HG03565 (cell line): ENCODE data around the gene RPH3AL.

Source experiments
- ATAC-seq: cut with Tn5 transposase; IDR thresholded peaks from one replicate; pipeline ENCODE4 v1.9.1; 2021; ENCODE audit warnings: mild to moderate bottlenecking, moderate library complexity; ENCODE audit not compliant: unreplicated experiment

RPH3AL gene

DNA sequence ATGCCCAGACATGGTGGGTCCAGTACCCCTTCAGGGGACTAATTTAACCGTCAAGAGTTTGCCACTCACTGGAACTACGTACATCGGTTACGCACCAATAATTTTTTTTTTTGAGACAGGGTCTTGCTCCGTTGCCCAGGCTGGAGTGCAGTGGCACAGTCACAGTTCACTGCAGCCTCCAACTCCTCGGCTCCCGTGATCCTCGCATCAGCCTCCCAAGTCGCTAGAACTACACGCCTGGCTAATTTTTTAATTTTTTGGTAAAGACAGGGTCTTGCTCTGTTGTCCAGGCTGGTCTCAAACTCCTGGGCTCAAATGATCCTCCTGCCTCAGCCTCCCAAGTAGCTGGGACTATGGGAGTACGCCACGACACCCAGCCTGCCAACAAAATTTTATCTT, 15.6 kb downstream of the RPH3AL start:
- ATAC-seq: no peak

DNA sequence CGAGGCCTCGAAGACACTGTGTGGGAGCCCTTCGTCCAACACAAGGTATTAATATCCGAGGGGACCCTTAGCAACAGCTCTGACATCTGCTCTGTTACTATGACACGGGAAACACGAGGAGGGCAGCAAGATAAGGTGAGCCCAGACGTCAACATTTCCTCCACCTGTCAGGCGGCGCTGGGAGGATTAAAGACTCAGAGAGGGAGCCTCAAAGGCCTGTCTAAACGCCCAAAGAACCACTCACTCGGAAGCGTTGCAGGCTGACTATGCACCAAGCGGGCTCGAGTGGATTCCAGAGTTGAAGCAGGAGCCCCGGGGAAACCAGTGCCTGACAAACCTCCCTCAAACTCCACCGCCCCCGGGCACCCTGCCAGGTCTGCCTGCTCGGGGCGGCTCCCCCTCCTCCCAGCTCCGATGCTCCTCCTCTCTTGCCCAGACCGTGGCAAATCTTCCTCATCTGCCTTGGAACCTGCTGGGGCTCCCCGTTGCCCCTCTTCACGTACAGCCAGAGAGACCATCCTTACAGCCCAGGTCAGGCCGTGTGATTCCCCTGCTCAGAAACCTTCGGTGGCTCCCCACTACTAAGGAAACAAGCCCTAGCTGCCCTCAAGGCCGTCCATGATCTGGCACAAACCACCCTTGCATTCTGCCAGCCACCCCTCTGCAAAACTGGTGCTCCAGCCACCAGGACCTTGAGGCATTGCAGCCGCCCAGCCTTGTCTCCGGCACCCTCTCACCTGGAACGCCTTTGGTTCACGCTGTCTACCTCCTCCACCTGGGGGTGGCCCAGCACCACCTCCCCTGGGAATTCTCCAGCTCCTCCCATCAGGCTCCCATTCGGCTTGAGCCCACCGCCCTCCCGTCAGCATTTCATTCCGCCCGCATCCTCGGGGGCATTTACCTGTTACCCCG, 16.2 kb downstream of the RPH3AL start:
- no peak for ATAC-seq

DNA sequence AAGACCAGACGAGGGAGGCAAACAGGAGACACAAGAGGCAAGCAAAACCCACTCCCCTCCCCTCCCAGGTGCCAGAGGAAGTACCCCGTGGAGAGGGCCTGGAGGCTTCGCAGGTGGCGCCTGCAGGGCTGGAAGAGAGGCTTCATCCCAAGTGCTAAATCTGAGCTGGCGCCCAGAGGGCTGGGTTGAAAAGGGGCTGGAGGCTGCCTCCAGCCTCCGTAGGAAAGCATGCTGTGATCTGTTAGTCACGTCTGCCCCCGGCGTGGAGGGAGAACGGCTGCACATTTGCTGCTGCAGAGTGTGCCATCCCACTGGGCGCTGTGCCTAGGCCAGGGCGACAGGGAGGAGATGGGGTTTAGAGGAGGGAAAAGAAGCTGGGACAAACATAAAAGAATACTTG, 16.9 kb downstream of the RPH3AL start:
- no peak for ATAC-seq

DNA sequence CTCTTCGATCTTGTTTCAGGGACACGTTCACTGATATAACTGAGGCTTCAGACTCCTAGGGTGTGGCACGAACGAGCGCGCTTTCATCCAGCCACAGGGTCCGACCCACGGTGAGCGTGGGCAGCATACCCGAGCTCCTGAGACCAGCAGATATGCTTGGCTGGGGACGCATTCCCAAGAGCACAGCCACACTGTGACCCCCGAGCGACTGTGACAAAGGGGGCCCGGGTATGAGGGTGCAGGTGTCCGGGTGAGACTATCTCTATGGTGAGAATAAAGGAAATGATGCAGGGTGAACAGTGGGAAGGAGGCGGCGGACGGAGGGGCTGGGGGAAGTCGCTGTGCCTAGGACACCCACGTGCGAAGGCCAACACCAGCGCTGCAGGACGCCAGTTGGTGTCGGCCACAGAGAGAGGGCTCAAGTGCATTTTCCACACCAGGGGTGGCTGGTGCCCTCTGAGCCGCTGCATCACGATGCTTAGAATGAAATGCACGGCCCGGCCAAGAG, 17.6 kb downstream of the RPH3AL start:
- ATAC-seq: no peak

DNA sequence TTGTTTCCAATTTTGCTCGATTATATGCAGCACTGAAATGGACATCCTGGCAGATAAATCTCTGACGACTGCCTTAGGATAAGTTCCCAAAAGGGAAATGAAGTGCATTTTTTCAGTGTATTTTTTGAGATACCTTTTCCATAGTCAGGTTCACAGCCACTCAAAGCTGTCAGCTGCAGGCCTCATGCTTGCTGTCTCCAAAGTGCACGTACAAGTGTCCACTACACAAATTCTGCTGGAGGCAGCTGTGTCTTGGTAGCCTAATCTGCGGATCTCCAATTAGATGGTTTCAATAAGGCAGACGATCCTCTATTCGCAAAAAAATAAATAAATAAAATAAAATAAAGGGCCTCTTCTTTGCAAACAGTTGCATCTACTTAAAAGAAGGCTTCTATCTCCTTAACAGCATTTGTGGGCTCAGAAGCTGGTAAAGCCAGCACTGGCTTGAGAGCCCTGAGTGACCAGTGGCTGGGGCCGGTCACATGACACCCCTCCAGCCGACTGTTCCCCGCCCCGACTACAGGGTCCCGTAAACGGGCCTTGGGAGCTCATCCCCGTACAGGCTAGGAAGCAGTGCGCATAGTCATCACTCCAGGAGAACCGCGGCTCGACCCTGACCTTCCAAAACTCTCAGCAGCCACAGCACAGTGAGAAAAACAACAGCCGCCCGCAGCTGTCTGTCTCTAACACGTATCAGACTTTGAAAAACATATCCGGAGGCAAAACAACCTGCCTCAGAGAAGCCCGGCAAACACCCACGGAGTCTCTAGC, 18.8 kb downstream of the RPH3AL start:
- no peak for ATAC-seq

DNA sequence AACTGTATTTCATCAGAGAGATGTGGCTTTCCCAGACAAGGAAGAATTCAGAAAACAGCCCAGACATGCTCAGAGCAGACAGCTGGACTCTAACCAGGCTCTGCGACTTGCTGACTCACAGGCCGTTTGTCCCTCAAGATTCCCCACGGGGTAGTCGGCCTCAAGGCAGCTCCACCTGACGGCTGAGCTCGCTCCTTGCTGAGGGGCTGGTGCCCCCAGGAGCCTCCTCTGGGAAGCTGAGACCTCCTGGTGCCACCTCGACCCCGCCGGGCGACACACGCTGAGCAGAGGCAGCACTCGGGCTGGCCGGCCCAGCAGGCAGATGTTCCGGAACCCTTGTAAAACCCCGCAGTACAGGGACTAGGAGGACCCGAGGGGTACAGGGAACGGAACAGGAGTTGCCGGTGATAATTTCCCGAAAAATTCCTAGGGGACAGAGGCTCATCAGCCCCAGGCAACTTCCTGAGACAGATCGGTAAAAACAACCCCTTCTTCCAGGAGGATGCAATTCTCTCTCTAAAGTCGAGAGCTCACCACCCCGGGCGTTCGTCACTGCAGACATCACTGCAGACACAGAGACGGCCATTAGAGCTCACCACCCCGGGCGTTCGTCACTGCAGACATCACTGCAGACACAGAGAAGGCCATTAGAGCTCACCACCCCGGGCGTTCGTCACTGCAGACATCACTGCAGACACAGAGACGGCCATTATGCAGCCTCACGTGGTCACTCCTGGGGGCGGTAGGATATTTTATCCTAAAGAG, 19.9 kb downstream of the RPH3AL start:
- no peak for ATAC-seq

DNA sequence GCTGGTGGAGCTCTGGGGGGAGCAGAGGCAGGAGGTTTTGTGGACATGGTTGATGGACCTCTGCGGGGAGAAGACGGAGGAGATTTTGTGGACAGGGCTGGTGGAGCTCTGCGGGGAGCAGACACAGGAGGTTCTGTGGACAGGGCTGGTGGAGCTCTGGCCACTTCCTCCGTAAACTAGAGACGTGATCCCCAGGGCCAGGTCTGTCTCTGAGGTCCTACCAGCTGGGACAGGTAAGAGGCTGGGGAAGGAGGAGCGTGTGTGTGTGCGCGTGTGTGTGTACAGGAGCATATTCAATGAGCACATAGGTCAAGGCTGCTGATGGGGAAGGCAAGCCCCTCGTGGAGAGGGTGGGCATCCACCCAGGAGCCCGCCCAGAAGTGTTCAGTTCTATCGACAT, 20.6 kb downstream of the RPH3AL start:
- no peak for ATAC-seq

DNA sequence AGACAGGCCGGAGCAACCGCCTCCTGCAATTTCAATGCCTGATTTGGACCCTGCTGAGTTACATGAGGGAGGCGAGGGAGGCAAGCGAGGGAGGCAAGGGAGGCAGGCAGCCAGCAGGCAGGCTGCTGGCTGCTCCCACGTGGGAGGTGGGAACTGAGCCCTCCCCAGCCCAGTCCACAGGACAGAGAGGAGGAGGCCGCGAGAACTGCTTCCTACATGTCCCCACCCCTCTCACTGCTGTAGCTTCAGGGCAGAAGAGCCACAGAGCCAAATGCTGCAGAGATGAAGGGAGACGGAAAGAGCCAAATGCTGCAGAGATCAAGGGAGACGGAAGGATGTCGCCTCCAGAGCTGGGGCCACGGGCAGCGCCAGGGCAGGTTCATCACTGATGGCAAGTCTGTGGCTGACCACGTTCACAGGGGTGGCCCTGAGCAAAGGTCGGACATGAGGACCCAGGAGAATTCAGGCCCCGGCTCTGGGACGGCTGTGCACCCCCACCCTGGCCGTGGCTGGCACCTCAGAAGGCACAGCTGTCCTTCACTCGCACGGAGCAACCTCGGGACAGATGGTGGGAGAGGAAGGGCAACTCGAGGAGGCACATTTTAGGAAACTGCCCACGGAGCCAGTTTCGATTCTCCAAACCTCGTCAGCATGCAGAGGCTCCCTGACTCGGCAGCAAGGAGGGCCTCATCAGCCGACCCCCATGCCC, 21.5 kb downstream of the RPH3AL start:
- no peak for ATAC-seq

DNA sequence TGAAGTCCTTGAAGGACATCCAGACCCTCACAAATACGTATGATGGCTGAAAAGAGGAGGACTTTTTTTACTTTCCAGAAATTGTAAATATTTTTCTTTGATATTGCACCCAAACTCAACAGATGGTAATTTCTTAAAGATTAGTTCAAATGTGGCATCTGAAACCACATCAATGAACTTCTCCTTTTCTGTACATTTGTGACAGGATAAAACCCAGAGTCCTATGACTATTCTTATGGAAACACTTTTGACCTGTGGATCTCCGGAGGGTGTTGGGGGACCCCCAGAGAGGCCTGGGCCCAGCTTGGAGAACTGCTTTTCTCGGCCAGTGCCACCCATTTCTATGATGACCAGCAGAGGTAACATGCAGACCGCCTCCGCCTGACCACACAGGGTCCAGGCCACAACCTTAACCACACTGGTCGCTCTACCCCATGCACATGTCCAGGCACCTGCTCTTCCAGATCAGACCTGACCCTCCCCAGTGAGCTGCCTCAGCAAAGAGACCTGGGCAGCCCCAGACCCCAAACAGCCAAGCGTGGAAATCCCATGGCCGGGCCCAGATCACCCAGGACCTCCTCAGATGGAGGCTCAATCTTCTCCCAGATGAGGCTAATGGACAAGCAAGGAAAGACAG, 22.7 kb downstream of the RPH3AL start:
- ATAC-seq: no peak

DNA sequence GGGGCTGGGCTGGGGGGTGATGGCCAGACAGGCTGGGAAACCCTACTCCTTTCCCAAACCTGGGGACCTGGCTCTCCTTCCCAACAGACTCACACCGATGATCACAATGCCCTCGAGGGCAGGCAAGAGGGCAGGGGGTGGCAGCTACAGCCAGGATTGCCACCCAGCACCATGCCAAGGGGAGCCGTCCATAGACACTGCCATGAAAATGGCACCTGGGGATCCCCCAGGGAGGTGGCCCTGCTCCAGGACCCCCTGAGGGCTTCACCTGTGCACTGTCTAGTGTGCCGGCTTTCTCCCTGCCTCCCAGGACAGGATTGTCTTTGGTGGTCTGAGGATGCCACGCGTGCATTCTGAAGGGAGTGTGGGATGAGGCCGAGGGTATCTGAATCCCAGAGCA, 24.6 kb downstream of the RPH3AL start:
- ATAC-seq: no peak

DNA sequence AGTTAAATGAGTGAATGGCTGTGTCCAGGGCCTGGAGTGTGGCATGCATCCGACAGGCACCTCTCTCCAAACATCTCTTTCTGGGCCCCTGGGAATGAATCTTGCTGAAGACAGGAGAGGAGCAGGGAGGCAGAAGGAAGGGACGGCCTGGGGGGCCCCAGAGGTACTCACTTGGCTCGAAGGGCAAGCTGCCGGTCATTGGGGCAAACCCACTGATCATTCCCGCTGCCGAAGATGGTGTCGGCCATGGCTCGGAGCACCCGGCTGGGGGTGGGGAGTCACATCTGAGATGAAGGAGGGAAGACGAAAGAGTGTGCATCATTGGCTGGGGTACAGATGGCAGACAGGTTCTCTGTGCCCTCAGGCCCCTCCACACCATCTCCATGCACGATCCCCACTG, 25.3 kb downstream of the RPH3AL start:
- no peak for ATAC-seq

DNA sequence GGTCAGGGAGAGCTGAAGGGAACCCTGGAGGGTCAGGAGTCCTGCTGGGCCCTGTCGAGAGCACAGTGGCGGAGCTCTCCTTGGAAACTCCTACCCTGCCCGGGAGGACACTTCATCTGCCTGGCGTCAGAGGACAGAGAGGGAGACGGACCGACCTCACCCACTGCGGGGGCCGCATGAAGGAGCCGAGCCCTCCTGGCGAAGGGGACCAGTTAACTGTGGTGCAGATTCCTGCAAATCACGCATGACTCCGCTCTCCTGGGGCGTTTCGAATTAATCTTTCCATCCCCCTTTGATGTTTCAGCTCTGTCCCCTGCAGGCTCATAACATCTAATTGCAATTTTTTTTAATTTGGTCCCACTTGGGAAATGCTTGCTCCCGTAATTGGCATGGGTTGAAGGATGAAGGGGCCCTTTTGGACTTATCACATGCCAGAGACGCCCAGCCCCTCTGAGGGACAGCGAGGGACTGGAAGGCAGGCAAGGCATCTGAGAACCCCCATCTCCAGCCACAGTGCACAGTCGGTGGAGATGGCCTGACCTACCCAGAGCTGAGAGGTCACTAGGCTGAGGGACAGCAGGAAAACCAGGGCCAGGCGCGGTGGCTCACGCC, 26.5 kb downstream of the RPH3AL start:
- no peak for ATAC-seq

DNA sequence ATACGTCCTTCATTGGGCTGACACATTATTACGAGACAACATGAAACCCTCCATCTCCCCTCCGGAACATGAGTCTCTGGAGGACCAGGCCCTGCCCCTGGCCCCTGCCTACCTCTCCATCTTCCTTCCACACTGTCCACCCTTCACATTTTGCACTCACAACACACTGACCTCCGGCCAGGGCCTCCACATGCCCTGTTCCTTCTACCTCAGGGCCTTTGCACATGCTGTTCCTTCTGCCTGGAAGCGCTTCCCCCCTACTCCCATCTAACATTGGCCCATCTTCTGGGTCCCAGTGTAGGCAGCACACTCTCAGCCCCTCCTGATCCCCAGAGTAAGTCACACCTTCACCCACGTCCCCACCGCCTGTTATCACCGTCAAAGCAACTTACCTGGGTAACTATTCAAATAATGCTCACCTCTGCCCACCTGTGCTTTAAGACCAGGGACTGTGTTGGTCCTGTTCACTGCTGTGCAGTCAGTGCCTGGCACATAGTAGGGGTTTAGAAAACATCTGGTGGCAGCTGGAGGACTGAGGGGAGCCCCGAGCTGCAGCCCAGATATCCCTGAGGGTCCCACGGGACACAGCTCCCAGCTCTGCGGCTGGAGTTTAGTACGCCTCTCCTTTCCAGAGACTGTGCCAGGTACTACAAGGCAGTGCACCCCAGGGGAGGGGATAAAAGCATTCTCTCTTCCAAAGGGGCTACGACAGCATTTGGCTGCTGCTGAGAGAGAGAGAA, 27.2 kb downstream of the RPH3AL start:
- no peak for ATAC-seq

DNA sequence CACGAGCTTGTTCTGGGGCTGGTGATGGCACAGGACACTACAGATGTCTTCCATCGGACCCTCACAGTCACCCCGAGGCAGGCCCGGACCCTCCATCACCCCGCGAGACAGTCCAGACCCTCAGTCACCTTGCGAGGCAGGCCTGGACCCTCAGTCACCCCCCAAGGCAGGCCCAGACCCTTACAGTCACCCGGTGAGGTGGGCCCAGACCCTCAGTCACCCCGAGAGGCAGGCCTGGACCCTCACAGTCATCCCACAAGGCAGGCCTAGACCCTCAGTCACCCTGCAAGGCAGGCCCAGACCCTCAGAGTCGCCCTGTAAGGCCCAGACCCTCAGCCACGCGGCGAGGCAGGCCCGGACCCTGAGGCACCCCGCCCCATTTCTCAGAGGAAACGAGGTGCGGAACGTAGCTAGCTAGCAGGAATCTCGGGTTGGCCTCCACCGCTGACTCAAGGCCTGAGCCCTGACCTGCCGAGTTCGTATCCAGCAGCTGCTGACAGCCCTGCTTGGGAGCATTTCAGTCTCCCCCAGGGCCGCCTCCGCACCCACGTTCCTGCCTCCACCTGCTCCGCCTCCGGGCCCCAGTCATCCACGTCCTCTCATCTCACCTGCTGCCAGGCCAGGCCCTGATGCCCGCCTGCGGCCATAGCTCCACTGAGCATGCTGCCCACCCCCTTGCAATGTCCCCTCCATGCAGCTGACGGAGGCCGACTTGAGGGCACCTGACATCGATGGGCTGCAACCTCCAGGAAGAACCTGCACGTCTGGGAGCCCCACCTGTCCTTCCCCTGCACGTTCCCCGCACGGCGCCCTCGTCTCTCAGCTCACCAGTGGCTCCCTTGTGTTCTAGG, 28.7 kb downstream of the RPH3AL start:
- ATAC-seq: no peak

DNA sequence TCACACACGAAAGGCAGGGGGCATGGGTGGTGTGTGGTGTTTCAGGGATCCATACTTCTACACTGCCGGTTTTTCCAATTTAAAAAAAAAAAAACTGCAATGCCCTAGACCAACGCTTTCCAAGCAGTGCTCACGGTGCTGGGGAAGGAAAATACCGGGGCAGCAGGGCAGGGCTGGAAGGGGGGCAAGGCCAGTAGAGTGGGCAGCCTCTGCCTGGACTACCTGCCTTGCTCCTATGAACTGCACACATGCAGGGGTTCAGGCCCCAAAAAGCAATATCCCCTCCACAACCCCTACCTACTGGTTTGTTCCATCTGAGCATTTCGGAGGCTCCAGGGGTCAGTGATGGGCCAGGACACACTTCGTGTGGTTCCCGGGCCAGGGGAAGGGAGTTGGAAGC, 29.4 kb downstream of the RPH3AL start:
- no peak for ATAC-seq

DNA sequence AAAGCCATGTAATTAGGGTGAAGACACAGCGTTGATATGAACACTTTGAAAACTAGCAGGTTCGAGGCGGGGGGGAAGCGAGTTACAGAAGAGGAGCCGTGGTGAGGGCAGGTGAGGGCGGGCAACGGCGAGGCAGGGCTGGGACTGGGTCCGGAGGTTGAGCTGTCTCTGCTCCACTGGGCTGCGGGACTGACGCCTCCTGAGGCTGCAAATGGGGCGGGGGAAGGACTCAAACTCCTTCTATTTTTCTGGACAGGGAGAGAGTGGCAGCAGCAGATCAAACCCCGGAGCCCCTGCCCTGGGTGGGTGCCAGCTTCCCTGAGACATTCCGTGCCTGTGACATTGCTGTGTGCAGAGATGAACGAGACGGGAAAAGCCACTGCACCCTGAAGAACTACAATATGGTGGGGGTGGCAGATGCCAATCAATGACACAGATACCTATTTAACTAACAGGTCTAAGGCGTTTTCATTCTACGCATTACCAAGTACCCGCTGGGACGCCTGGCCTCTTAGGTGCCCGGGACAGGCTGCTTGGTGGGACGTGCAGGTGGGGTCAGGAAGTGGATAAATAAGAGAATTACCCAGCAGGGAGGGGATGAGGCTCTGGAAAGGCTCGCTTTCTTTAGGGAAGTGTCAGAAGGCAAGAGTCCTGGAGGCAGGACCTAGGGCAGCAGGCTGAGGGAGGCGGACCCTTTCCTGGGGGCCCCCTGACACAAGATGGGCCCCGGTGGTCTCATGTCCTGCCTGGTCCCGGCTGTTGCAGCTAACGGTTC, 30.4 kb downstream of the RPH3AL start:
- no peak for ATAC-seq

DNA sequence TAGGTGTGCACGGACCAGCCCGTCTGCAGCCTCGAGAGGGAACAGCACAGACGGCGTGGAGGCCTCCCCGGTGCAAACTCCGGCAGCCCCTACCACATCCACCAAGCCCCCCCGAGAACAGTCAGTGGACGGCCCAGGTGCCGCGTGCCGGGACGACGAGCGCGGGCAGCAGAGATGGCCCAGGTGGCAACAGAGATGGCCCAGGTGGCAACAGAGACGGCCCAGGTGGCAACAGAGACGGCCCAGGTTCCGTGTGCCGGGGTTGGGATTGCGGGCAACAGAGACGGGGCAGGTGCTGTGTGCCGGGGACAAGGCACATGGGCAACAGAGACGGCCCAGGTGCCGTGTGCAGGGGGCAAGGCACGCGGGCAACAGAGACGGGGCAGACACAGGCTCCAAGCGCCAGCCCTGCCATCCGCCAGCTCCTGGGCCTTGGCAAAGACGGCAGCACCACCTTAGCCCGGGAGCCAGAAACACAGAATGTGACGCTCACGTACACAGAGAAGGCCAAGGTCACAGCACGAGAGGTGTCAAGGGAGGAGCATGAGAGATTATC, 31.1 kb downstream of the RPH3AL start:
- no peak for ATAC-seq
